Measurements from ENCODE around the gene ETV3L.
"Not testable (repeated sequence)": the region's sequence is repeated elsewhere in the genome, so short reads cannot be mapped to it uniquely, and the experiment has no call there.

Gene ETV3L

GRCh38 chr1:157104598-157105293, 5.1 kb upstream of the ETV3L start:
- DNase-seq: no peak

- DNase-seq: no peak
Measured at GRCh38 chr1:157103268-157103667, 3.7 kb upstream of the ETV3L start.

- DNase-seq: no peak
Measured at GRCh38 chr1:157101149-157101548, 1.5 kb upstream of the ETV3L start.

- not testable (repeated sequence) for DNase-seq
Measured at GRCh38 chr1:157098987-157099632, 498 bp downstream of the ETV3L start.

GRCh38 chr1:157098519-157098918, 1.1 kb downstream of the ETV3L start:
- no peak for DNase-seq

GRCh38 chr1:157097692-157098091, 1.9 kb downstream of the ETV3L start:
- no peak for DNase-seq

GRCh38 chr1:157096881-157097280, 2.7 kb downstream of the ETV3L start:
- DNase-seq: no peak

- no peak for DNase-seq
Measured at GRCh38 chr1:157095551-157095950, 4.1 kb downstream of the ETV3L start.

- DNase-seq: no peak
Measured at GRCh38 chr1:157095091-157095490, 4.5 kb downstream of the ETV3L start.

- no peak for DNase-seq
Measured at GRCh38 chr1:157092831-157093230, 6.8 kb downstream of the ETV3L start.

- DNase-seq: no peak
Measured at GRCh38 chr1:157091668-157092273, 7.8 kb downstream of the ETV3L start.

- no peak for DNase-seq
Measured at GRCh38 chr1:157091186-157091585, 8.4 kb downstream of the ETV3L start.

GRCh38 chr1:157090771-157091170, 8.8 kb downstream of the ETV3L start:
- no peak for DNase-seq

GRCh38 chr1:157090196-157090647, 9.4 kb downstream of the ETV3L start:
- DNase-seq: peak; percentile 86

GRCh38 chr1:157089789-157090188, 9.8 kb downstream of the ETV3L start:
- no peak for DNase-seq

- no peak for DNase-seq
Measured at GRCh38 chr1:157088607-157089006, 11.0 kb downstream of the ETV3L start.

GRCh38 chr1:157087030-157087429, 12.6 kb downstream of the ETV3L start:
- DNase-seq: no peak

- no peak for DNase-seq
Measured at GRCh38 chr1:157086299-157086698, 13.3 kb downstream of the ETV3L start.

GRCh38 chr1:157085421-157085820, 14.2 kb downstream of the ETV3L start:
- DNase-seq: no peak

- DNase-seq: no peak
Measured at GRCh38 chr1:157084720-157085119, 14.9 kb downstream of the ETV3L start.

GRCh38 chr1:157081707-157082106, 17.9 kb downstream of the ETV3L start:
- DNase-seq: no peak

GRCh38 chr1:157080714-157081113, 18.9 kb downstream of the ETV3L start:
- DNase-seq: no peak

GRCh38 chr1:157077394-157077793, 22.2 kb downstream of the ETV3L start:
- DNase-seq: no peak
